ENCODE measurements around the gene NNT.

- TF ChIP-seq CTCF (IDR thresholded peaks at IDR 0.05) (no peak), POLR2AphosphoS5 (IDR thresholded peaks at IDR 0.05; ENCODE audit: insufficient read depth in 1 of 2, low read depth in 1 of 2) (peak; percentile 43 to 50)
Measured at GRCh38 chr5:43664501-43665040, 61.6 kb downstream of the NNT start.
